ENCODE measurements around the gene SERINC3. TPM values are rescaled to one million over a fixed set of nuclear protein-coding genes. Genes with fewer than 3 reads are reported as not detected.

The SERINC3 gene
- total and polyA plus RNA-seq, 2 of the 13 experiments (the other 11 are each of a cell fraction or from before 2014, with no cell fraction given): 82.0 to 226 TPM

DNA sequence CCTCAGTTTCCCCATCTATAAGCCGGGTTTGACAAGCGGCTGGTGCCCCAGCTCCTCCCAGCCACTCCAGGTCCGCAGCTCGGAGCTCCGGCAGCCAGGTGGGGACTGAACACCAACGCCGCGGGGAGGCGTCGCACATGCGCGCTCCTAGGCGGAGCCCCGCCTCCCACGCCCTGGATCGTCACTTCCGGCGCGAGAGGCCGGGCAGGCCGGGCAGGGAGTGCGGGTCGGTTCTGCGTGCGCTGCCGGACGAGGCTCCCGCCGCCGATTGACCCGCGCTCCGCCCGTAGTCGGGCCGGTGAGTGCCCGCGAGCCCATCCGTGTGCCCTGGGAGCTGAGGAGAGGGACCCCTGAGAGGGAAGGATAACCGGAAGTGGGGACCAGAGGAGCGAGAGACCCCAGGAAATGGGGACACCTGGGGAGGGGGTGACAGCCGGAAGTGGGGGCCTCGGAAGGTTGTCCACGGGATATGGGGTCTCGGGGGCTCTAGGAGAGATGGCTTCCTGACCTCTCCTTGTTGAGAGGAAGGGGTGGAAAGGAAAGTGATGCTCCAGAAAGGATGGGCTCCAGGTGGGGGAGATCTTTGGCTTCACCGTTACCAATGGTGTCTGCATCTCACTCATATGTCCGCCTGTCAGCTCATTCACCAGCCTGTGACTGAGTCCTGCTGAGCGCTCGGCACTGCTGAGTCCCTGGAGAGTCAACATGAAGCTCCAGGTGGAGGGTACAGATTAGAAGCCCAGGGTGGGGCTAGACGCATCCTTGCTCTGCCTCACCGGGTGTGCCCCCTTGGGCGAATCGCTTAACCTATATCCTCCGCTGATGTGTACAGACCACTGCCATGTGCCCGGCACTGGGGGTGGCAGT is 45.9 kb downstream of the SERINC3 start, which contains the start of gene TTPAL (continued):
- TF ChIP-seq, protein P1, sequence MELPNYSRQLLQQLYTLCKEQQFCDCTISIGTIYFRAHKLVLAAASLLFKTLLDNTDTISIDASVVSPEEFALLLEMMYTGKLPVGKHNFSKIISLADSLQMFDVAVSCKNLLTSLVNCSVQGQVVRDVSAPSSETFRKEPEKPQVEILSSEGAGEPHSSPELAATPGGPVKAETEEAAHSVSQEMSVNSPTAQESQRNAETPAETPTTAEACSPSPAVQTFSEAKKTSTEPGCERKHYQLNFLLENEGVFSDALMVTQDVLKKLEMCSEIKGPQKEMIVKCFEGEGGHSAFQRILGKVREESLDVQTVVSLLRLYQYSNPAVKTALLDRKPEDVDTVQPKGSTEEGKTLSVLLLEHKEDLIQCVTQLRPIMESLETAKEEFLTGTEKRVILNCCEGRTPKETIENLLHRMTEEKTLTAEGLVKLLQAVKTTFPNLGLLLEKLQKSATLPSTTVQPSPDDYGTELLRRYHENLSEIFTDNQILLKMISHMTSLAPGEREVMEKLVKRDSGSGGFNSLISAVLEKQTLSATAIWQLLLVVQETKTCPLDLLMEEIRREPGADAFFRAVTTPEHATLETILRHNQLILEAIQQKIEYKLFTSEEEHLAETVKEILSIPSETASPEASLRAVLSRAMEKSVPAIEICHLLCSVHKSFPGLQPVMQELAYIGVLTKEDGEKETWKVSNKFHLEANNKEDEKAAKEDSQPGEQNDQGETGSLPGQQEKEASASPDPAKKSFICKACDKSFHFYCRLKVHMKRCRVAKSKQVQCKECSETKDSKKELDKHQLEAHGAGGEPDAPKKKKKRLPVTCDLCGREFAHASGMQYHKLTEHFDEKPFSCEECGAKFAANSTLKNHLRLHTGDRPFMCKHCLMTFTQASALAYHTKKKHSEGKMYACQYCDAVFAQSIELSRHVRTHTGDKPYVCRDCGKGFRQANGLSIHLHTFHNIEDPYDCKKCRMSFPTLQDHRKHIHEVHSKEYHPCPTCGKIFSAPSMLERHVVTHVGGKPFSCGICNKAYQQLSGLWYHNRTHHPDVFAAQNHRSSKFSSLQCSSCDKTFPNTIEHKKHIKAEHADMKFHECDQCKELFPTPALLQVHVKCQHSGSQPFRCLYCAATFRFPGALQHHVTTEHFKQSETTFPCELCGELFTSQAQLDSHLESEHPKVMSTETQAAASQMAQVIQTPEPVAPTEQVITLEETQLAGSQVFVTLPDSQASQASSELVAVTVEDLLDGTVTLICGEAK (IDR thresholded peaks at IDR 0.05): peak; percentile 74
- TF ChIP-seq, protein P1 (CRISPR knock-in tag; IDR thresholded peaks at IDR 0.05): peak; percentile 92
- TF ChIP-seq ZNF781 (CRISPR knock-in tag; IDR thresholded peaks at IDR 0.05; ENCODE audit: borderline replicate concordance, not compliant biosample characterization): no peak
- TF ChIP-seq THRA (CRISPR knock-in tag; IDR thresholded peaks at IDR 0.05; ENCODE audit: borderline replicate concordance): peak; percentile 85
- TF ChIP-seq, protein P2, sequence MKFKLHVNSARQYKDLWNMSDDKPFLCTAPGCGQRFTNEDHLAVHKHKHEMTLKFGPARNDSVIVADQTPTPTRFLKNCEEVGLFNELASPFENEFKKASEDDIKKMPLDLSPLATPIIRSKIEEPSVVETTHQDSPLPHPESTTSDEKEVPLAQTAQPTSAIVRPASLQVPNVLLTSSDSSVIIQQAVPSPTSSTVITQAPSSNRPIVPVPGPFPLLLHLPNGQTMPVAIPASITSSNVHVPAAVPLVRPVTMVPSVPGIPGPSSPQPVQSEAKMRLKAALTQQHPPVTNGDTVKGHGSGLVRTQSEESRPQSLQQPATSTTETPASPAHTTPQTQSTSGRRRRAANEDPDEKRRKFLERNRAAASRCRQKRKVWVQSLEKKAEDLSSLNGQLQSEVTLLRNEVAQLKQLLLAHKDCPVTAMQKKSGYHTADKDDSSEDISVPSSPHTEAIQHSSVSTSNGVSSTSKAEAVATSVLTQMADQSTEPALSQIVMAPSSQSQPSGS (CRISPR knock-in tag; IDR thresholded peaks at IDR 0.05): peak; percentile 88
- 0 out of 2 replicates have a peak, but pooled peaks have one; percentile 75 for TF ChIP-seq ZNF850 (CRISPR knock-in tag; conservative IDR thresholded peaks at IDR 0.05)
- TF ChIP-seq ZNF713 (CRISPR knock-in tag; IDR thresholded peaks at IDR 0.05): peak; percentile 100
- peak; percentile 94 for TF ChIP-seq MAX (IDR thresholded peaks at IDR 0.05)
- TF ChIP-seq HDAC2 (CRISPR knock-in tag; IDR thresholded peaks at IDR 0.05): peak; percentile 82; the same call in 1 of the 2 replicates
- peak; percentile 67; the same call in 1 of the 2 replicates for TF ChIP-seq RFXAP (CRISPR knock-in tag; IDR thresholded peaks at IDR 0.05; ENCODE audit: borderline replicate concordance)
- no peak; the same call in 1 of the 2 replicates for TF ChIP-seq FOXM1 (CRISPR knock-in tag; IDR thresholded peaks at IDR 0.05)
- peak; percentile 96; the same call in 1 of the 2 replicates for TF ChIP-seq MTA1 (CRISPR knock-in tag; IDR thresholded peaks at IDR 0.05; ENCODE audit: borderline replicate concordance)
- peak; percentile 91 for TF ChIP-seq ZNF589 (CRISPR knock-in tag; conservative IDR thresholded peaks at IDR 0.05)
- TF ChIP-seq TSC22D2 (CRISPR knock-in tag; IDR thresholded peaks at IDR 0.05; ENCODE audit: borderline replicate concordance): peak; percentile 92
